HEK293T (cell line): ENCODE measurements around the gene ASIC4.

Experiments
- SP1 ChIP-seq: fragments of 450-650 bp; IDR thresholded peaks from 2 replicates; pipeline ENCODE4 v1.6.1; 2017
- TARDBP ChIP-seq: fragments of 450-650 bp; IDR thresholded peaks from 2 replicates; pipeline ENCODE4 v1.6.1; 2016

- TF ChIP-seq TARDBP: no peak
- TF ChIP-seq SP1: no peak
These were observed 1.8 kb downstream of the ASIC4 start for GRCh38 chr2:219515874-219516629.
